CD1c-positive myeloid dendritic cell (primary cell): ENCODE data around the gene MRPL21.

Source experiments
- DNase-seq: peaks from one replicate; pipeline ENCODE4 v3.0.0-alpha.2; 2016; ENCODE audit errors: extremely low spot score

The MRPL21 gene

GRCh38 chr11:68903288-68904247, at the start of gene MRPL21, which contains the start of gene IGHMBP2:
Gene MRPL21, minus strand, starts transcription at chr11:68903832. Its CDS starts 22 bp downstream, at chr11:68903810.
Gene IGHMBP2, plus strand, starts transcription at chr11:68903891. Its CDS starts 62 bp downstream, at chr11:68903953.
- DNase-seq = peak; percentile 94

GRCh38 chr11:68950762-68951161, 47.1 kb upstream of the MRPL21 start:
- no peak for DNase-seq

GRCh38 chr11:68950270-68950669, 46.6 kb upstream of the MRPL21 start:
- DNase-seq = no peak

DNA sequence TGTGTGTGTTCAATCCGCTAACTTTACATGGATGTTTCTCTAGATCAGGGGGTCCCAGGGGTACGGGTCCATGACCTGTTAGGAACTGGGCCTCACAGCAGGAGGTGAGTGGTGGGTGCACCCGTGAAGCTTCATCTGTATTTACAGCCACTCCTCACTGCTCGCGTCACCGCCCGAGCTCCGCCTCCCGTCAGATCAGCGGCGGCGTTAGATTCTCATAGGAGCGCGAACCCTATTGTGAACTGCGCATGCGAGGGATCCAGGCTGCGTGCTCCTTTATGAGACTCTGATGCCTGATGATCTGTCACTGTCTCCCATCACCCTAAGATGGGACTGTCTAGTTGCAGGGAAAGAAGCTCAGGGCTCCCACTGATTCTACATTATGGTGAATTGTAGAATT, 45.3 kb upstream of the MRPL21 start:
- DNase-seq = no peak

DNA sequence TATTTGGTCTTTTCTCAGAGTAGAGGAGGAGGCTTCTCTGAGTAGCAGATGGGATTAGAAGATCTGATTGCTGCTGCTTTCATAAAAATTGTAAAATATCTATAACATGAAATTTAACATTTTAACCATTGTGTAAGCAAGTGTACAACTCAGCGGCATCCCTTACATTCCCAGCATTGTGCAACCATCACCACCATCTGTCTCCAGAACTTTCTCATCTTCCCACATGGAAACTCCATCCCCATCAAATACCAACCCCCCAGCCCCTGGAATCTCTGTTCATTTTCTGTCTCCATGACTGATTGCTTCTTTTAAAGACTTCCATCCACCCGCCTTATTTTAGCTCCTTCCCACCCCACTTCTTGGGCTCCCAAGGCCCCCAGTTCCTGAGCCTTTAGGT, 44.9 kb upstream of the MRPL21 start:
- no peak for DNase-seq

GRCh38 chr11:68947151-68947550, 43.5 kb upstream of the MRPL21 start:
- no peak for DNase-seq

GRCh38 chr11:68946416-68947090, 42.9 kb upstream of the MRPL21 start:
- peak; percentile 43 for DNase-seq

- DNase-seq = peak; percentile 92
These were observed 39.2 kb upstream of the MRPL21 start for GRCh38 chr11:68942751-68943271.

DNA sequence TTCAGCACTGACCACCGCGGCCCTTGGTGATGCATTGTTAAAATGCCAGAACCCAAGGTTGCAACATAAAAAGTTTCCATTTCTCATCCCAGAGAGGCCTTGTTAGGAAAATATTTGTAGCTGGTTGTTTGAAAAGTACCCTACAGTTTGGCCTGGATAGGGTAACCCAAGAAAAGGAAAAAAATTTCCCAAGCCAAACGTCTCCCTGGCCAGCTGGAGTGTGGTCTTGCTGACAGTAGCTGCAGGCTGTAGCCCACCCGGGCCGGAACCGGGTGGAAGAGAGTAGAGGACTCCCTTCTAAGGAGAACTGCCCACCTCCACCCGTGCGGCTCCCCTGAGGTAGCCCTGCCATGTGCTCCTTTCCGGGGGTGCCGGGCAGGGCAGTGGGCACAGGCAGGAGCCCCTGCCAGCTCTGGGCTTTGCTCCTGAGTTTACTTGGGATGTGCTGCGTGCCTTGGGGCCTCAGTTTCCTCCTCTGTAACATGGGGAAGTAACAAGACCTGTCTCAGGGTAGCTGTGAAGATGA, 38.5 kb upstream of the MRPL21 start:
- no peak for DNase-seq

- DNase-seq = no peak
These were observed 37.9 kb upstream of the MRPL21 start for GRCh38 chr11:68941324-68942094.

- no peak for DNase-seq
These were observed 37.2 kb upstream of the MRPL21 start for GRCh38 chr11:68940651-68941323.

DNA sequence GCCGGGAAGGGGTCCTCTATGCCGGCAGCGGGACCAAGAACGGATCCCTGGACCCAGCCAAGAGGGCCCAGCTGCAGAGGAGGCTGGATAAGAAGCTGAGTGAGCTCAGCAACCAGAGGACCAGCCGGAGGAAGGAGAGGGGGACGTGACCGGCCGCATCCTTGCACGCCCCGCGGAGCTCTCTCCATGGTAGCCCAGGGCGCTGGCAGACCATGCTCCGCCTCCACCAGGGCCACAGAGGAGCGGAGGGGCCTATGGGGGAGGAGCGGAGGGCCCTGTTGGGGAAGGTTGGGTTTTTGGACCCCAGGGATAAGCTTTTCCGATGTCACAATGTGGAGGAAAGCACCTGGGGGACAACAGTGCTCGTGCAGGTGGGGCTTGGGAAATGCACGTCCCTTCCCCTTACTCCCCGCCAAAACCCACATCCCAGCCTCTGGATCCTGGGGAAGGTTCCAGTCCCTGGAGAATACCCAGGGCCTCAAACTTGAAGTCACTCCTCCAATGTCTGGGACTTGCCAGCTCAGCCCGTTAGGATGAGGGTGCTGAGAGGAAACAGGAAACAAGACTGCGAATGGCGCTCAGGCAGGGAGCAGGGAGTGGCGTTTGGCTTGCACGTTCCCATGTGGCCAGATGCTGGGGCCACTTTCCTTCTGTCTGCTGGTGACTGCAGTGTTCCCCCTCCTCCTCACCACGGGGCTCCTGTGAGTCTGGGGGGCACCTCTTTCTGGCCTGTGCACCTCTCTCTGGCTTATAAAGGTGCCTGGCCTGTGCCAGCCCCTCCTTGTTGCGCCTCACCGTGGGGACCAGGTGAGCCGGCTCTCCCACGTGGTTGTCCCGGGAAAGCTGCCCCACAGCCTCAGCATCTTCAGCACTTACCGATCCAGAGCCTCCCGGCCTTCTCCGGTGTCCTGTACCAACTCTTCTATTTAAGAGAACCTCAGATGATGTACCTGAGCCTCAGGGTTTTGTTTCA, 36.2 kb upstream of the MRPL21 start:
- DNase-seq = peak; percentile 33

GRCh38 chr11:68938816-68939582, 35.4 kb upstream of the MRPL21 start:
- DNase-seq = no peak

- no peak for DNase-seq
These were observed 34.5 kb upstream of the MRPL21 start for GRCh38 chr11:68938088-68938487.

- no peak for DNase-seq
These were observed 33.3 kb upstream of the MRPL21 start for GRCh38 chr11:68936676-68937620.

- no peak for DNase-seq
These were observed 32.7 kb upstream of the MRPL21 start for GRCh38 chr11:68936358-68936636.

- no peak for DNase-seq
These were observed 32.1 kb upstream of the MRPL21 start for GRCh38 chr11:68935516-68936357.
